Mesothelial cell of epicardium (in vitro differentiated cells): ENCODE data around the gene MED13L. TPM values are rescaled to one million over a fixed set of nuclear protein-coding genes. Genes with fewer than 3 reads are reported as not detected.
A peak's percentile ranks its signal among the peaks of the same experiment; 100 is the strongest.

Source experiments
- DNase-seq, 2 experiments: peaks; one replicate each; pipeline ENCODE4 v3.0.0; 2021; ENCODE audit warnings: low spot score in 2 of 2; ENCODE audit not compliant: unreplicated experiment in 2 of 2
- H3K27ac Mint-ChIP-seq: 2 replicates; pipeline ENCODE4 v1.8.0; 2021; ENCODE audit warnings: mixed read lengths
- H3K27me3 Mint-ChIP-seq: 2 replicates; pipeline ENCODE4 v1.8.0; 2021; ENCODE audit warnings: low read depth, mixed read lengths
- H3K36me3 Mint-ChIP-seq: 2 replicates; pipeline ENCODE4 v1.8.0; 2021; ENCODE audit warnings: mixed read lengths
- H3K4me1 Mint-ChIP-seq: 2 replicates; pipeline ENCODE4 v1.8.0; 2021; ENCODE audit warnings: mixed read lengths
- H3K4me3 Mint-ChIP-seq: 2 replicates; pipeline ENCODE4 v1.8.0; 2021; ENCODE audit warnings: mild to moderate bottlenecking, moderate library complexity, mixed read lengths
- H3K9me3 Mint-ChIP-seq: 2 replicates; pipeline ENCODE4 v1.8.0; 2021; ENCODE audit warnings: mixed read lengths
- CTCF ChIP-seq: fragments of 200-600 bp; sonication (generic); IDR thresholded peaks from one replicate; pipeline ENCODE4 v1.5.0; 2021; ENCODE audit warnings: antibody characterized with exemption; ENCODE audit not compliant: unreplicated experiment
- total RNA-seq: library from RNA; stranded (reverse); gene quantifications from 3 replicates; pipeline ENCODE4 v1.2.1, GENCODE V29; 2021

The MED13L gene
- total RNA-seq, 1 donor from 2014 or later, result 179 TPM

DNA sequence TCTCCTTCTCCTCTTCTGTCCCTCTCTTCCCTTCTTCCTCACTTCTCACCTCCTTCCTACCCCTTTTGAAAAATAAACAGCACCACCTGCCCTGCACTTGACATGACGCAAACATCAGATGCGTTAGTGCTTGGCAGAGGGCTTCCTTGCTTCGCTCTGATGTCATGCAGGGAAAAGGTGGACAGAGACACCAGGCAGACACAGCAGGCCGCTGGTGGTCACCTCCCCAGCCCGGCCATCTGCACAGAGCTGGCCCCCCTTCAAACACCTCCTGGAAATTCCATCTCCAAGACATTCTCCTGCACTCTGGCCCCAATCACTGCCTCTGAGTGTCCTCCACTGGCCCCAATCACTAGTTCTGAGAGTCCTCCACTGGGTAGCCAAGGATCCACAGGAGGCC is 353.6 kb downstream of the MED13L start:
- Mint-ChIP-seq H3K9me3 (peaks cover 13% of the 10 kb centered on the region), H3K36me3 (peaks cover 7% of the 10 kb centered on the region), H3K4me3 (no peak overlapping the region), H3K27me3 (no peaks in the 10 kb centered on the region), H3K27ac (no peak overlapping the region), H3K4me1 (no peaks in the 10 kb centered on the region)
- no peak for DNase-seq
- no peak for TF ChIP-seq CTCF

- H3K4me1 Mint-ChIP-seq, result no peaks in the 10 kb centered on the region
- peaks cover 7% of the 10 kb centered on the region for H3K36me3 Mint-ChIP-seq
- peaks cover 13% of the 10 kb centered on the region for H3K9me3 Mint-ChIP-seq
- DNase-seq, result no peak
- H3K27me3 Mint-ChIP-seq, result no peaks in the 10 kb centered on the region
- H3K4me3 Mint-ChIP-seq, result no peak overlapping the region
- no peak overlapping the region for H3K27ac Mint-ChIP-seq
- no peak for TF ChIP-seq CTCF
These were observed 354.4 kb downstream of the MED13L start for GRCh38 chr12:115922952-115923564.

DNA sequence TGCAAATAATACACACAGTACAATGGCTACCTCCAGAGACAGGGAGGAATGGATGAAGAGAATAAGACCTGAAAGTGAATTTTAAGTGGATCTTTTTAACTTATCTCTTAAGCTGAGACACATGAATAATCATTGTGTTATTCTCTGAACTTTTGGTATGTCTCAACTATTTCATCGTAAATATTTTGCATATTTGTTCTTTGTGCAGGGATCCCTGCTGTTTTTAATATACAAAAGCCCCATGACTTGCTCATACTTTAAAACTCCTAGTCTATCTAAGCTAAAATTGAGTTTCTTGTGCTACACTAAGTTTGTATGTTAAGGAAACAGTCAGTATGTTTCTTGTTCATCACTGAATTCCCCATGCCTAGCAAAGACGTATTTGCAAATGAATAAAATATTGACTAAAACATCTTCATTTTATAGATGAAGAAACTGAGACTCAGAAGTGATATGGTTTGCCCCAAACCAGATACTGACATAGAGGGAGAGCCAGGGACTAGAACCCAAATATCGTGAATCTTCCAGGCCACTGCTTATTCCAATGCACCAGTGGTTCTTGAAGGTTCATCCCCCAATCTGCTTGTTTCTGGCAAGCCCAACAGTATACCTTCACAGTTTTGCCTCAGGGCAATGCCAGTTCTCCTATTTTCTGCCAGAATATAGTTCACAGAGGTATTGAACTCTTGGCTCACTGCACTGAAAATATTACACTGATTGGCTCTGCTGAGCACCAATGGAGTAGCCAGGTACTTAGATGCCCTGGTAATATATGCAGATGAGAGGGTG is 356.9 kb downstream of the MED13L start:
- no peaks in the 10 kb centered on the region for H3K27me3 Mint-ChIP-seq
- no peak overlapping the region for H3K4me3 Mint-ChIP-seq
- TF ChIP-seq CTCF, result no peak

GRCh38 chr12:115918763-115919162 is 358.7 kb downstream of the MED13L start:
- Mint-ChIP-seq H3K27ac (no peak overlapping the region), H3K4me3 (no peak overlapping the region), H3K36me3 (peaks cover 7% of the 10 kb centered on the region), H3K27me3 (no peaks in the 10 kb centered on the region), H3K9me3 (peaks cover 13% of the 10 kb centered on the region), H3K4me1 (peaks cover 4% of the 10 kb centered on the region)
- TF ChIP-seq CTCF, result no peak
- no peak for DNase-seq

More for the DNA sequence above, 356.9 kb downstream of the MED13L start:
- H3K4me1 Mint-ChIP-seq, result peaks cover 4% of the 10 kb centered on the region
- peaks cover 13% of the 10 kb centered on the region for H3K9me3 Mint-ChIP-seq
- H3K27ac Mint-ChIP-seq, result no peak overlapping the region
- no peak for DNase-seq
- peaks cover 7% of the 10 kb centered on the region for H3K36me3 Mint-ChIP-seq

- peak overlapping the region; percentile 16 for H3K27ac Mint-ChIP-seq
- DNase-seq, result peak; percentile 73 to 95
- H3K36me3 Mint-ChIP-seq, result peaks cover 1% of the 10 kb centered on the region
- peaks cover 4% of the 10 kb centered on the region for H3K4me1 Mint-ChIP-seq
- peaks cover 8% of the 10 kb centered on the region for H3K9me3 Mint-ChIP-seq
- no peaks in the 10 kb centered on the region for H3K27me3 Mint-ChIP-seq
- peak; percentile 100 for TF ChIP-seq CTCF
- peak overlapping the region; percentile 67 for H3K4me3 Mint-ChIP-seq
These were observed 360.4 kb downstream of the MED13L start for GRCh38 chr12:115916910-115917668.
